ENCODE measurements around the gene UHRF1.
"Not testable (repeated sequence)": the region's sequence is repeated elsewhere in the genome, so short reads cannot be mapped to it uniquely, and the experiment has no call there.

UHRF1 gene

DNA sequence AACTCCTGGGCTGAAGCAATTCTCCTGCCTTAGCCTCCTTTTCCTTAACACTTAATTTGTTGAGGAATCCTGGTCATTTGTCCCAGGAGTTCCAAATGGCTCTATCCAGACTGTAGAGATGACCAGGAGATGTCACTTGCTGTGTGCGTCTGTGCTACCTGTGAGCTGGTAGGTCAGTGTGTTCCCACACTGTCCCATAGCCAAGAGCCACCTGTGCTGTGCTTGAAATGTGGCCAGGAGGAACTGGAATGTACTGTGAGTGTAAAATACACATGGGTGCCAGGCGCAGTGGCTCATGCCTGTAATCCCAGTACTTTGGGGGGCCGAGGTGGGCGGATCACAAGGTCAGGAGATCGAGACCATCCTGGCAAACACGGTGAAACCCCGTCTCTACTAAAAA is 30.2 kb downstream of the UHRF1 start:
- H3K27me3 Mint-ChIP-seq, result no peaks in the 10 kb centered on the region
- H3K27ac Mint-ChIP-seq, result no peak overlapping the region
- no peaks in the 10 kb centered on the region for H3K9me3 Mint-ChIP-seq
- H3K4me3 Mint-ChIP-seq, result no peak overlapping the region
- H3K36me3 Mint-ChIP-seq (ENCODE audit: low read depth), result peaks cover 67% of the 10 kb centered on the region
- H3K4me1 Mint-ChIP-seq (ENCODE audit: low read depth), result peaks cover 3% of the 10 kb centered on the region

DNA sequence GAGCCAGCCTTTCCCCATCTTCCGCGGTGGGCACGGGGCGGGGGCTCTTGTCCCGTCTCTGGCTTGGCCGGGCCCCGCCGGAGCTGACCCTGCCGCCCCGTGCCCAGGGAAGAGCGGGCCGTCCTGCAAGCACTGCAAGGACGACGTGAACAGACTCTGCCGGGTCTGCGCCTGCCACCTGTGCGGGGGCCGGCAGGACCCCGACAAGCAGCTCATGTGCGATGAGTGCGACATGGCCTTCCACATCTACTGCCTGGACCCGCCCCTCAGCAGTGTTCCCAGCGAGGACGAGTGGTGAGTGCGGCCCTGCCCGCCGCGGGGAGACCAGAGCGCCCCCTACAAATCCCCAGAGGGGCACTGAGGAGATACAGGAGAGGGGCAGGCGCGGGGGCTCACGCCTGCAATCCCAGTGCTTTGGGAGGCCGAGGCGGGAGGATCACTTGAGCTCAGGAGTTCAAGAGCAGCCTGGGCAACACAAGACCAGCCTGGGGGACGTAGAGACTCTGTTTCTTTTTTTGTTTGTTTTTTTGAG is 32.4 kb downstream of the UHRF1 start:
- H3K4me3 Mint-ChIP-seq; H3K27me3 Mint-ChIP-seq; H3K27ac Mint-ChIP-seq; H3K4me1 Mint-ChIP-seq (ENCODE audit: low read depth); H3K9me3 Mint-ChIP-seq: not testable (repeated sequence)
- peaks cover 65% of the 10 kb centered on the region for H3K36me3 Mint-ChIP-seq (ENCODE audit: low read depth)

DNA sequence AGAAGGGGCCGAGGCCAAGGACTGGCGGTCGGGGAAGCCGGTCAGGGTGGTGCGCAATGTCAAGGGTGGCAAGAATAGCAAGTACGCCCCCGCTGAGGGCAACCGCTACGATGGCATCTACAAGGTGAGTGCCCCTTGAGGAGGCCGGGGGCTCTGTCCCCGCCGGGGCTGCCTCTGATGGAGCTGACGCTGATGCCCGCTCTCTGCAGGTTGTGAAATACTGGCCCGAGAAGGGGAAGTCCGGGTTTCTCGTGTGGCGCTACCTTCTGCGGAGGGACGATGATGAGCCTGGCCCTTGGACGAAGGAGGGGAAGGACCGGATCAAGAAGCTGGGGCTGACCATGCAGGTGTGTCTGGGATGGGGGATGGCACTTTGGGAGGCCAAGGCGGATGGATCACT is 41.3 kb downstream of the UHRF1 start:
- not testable (repeated sequence) for H3K9me3 Mint-ChIP-seq
- peaks cover 73% of the 10 kb centered on the region for H3K36me3 Mint-ChIP-seq (ENCODE audit: low read depth)

DNA sequence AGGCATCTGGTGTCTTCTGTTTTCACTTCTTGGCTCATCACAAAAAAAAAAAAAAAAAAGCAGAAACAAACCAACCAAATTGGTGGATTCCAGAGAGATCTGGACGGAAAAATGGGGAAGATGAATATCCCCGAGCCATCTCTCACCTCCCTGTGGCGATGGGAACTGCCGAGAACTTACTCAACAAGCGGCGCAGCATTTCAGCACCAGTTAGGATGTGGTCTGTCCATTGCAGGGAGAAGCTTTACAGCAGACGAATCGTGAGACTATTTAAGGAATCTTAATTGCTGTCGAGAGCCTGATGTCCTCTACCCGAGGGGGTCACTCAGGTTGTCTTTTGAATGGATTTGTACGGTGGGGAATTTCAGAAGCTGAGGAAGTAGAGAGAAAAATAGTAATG is 42.4 kb downstream of the UHRF1 start:
- no peak overlapping the region for H3K27ac Mint-ChIP-seq
- H3K9me3 Mint-ChIP-seq, result no peaks in the 10 kb centered on the region
- H3K36me3 Mint-ChIP-seq (ENCODE audit: low read depth), result peaks cover 70% of the 10 kb centered on the region
- no peaks in the 10 kb centered on the region for H3K27me3 Mint-ChIP-seq
- no peaks in the 10 kb centered on the region for H3K4me1 Mint-ChIP-seq (ENCODE audit: low read depth)
- no peak overlapping the region for H3K4me3 Mint-ChIP-seq

More for the DNA sequence above, 41.3 kb downstream of the UHRF1 start:
- H3K4me1 Mint-ChIP-seq (ENCODE audit: low read depth); H3K27me3 Mint-ChIP-seq; H3K4me3 Mint-ChIP-seq; H3K27ac Mint-ChIP-seq: not testable (repeated sequence)

DNA sequence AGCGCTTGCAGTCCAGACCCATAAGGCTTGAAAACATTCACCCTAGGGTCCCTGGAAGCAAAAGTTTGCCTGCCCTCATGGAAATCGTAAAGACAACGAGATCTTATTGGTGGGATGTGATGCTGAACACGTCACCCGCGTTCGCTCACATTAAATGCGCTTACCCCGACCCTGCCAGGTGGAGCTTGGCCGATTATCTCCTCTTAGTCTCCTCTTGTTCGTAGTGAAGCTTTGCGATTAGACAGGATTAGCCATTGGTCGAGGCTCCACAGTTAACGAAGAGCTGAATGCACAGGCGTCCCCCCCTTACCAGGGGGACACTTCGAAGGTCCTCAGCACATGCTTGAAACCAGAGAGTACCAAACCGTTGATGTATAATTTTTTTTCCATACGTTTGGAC is 43.6 kb downstream of the UHRF1 start:
- H3K27ac Mint-ChIP-seq, result no peak overlapping the region
- H3K9me3 Mint-ChIP-seq, result no peaks in the 10 kb centered on the region
- H3K36me3 Mint-ChIP-seq (ENCODE audit: low read depth), result peaks cover 65% of the 10 kb centered on the region
- no peaks in the 10 kb centered on the region for H3K27me3 Mint-ChIP-seq
- H3K4me1 Mint-ChIP-seq (ENCODE audit: low read depth), result no peaks in the 10 kb centered on the region
- no peak overlapping the region for H3K4me3 Mint-ChIP-seq

DNA sequence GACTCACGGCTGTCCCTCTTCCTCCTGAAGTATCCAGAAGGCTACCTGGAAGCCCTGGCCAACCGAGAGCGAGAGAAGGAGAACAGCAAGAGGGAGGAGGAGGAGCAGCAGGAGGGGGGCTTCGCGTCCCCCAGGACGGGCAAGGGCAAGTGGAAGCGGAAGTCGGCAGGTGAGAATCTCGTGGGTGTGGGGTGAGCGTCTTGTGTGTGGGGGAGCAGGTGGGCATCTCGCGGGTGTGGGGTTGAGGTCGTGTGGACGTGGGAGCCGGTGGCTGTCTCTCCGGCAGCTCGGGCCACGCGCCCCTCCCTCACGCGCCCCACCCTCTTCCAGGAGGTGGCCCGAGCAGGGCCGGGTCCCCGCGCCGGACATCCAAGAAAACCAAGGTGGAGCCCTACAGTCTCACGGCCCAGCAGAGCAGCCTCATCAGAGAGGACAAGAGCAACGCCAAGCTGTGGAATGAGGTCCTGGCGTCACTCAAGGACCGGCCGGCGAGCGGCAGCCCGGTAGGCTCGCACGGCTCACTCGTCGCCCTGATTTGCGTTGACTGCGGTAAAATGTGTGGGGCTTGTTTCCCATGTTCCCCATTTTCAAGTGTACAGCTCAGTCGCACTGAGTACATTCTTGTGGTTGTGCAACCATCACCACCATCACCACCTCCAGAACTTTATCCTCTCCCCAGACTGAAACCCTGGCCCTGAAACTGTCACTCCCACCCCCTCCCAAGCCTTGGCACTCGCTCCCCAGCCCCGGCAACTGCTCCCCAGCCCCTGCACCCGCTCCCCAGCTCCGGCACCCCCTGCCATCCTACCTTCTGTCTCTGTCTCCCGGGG is 45.2 kb downstream of the UHRF1 start:
- not testable (repeated sequence) for H3K27ac Mint-ChIP-seq

DNA sequence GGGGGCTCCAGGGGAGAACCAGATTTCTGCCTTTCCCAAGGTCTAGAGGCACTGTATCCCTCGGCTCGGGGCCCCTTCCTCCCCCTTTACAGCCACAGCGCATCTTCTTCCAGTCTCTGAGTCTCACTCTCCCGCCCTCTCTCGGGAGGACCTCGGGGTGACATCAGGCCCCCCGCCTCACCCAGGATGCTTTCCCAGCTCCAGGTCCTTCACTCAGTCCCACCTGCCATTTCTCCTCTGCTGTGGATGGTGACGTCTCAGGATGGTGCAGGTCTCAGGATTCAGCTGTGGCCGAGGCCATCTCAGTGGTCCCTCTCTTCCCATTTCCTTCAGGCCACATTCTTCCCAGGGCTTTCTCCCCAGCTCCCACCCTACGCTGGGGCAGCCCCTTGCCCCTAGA is 46.0 kb downstream of the UHRF1 start:
- Mint-ChIP-seq H3K9me3 (no peaks in the 10 kb centered on the region), H3K27me3 (no peaks in the 10 kb centered on the region), H3K4me1 (ENCODE audit: low read depth) (no peaks in the 10 kb centered on the region), H3K36me3 (ENCODE audit: low read depth) (peaks cover 58% of the 10 kb centered on the region), H3K27ac (no peak overlapping the region), H3K4me3 (no peak overlapping the region)

More for the DNA sequence above, 45.2 kb downstream of the UHRF1 start:
- H3K27me3 Mint-ChIP-seq; H3K9me3 Mint-ChIP-seq; H3K4me3 Mint-ChIP-seq; H3K4me1 Mint-ChIP-seq (ENCODE audit: low read depth): not testable (repeated sequence)
- peaks cover 55% of the 10 kb centered on the region for H3K36me3 Mint-ChIP-seq (ENCODE audit: low read depth)

DNA sequence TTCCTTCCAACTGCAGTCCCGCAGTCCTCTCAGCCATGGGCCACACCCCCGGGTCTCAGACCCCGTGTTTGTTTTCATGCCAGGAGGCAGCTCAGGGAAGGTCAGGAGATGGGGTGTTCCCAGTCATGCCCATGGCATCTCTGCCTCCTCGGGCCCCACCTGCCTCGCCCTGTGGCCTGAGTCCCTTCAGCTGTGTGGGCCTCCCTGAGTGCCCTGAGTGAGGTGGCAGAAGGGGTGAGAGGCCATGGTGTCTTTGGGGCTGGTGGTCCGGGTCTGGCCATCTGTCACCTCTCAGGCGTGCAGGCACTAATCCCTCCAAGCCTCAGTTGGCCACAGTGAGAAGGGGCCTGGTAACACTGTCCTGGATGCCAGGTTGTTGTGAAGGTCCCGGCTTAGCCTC is 48.7 kb downstream of the UHRF1 start:
- H3K27ac Mint-ChIP-seq, result no peak overlapping the region
- H3K27me3 Mint-ChIP-seq, result no peaks in the 10 kb centered on the region
- no peak overlapping the region for H3K4me3 Mint-ChIP-seq
- peaks cover 56% of the 10 kb centered on the region for H3K36me3 Mint-ChIP-seq (ENCODE audit: low read depth)
- no peaks in the 10 kb centered on the region for H3K9me3 Mint-ChIP-seq
- H3K4me1 Mint-ChIP-seq (ENCODE audit: low read depth), result no peaks in the 10 kb centered on the region

DNA sequence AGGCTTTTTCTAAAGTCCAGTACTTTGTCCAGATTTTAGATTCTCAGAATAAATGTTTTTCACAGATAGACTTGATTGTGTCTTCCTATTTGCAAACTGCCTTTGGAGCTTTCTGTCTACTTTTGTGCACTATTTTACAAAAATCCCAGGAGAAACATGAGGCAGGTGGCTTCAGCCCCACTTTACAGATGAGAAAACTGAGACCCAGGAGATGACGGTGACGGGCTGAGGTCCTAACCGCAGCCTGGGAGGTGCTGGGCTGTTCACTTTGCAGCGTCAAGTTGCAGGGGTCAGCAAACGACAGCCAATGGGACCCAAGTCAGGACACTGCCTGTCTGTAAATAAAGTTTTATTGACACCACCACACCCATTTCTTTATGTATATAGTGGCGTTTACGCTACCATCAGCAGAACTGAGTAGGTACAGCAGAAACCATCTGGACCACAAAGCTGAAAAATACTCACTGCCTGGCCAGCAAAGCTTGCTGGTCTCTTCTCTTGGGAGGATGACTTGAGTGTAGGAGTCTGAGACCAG is 52.9 kb downstream of the UHRF1 start:
- Mint-ChIP-seq H3K27ac (no peak overlapping the region), H3K4me3 (no peak overlapping the region), H3K27me3 (no peaks in the 10 kb centered on the region), H3K36me3 (ENCODE audit: low read depth) (peaks cover 42% of the 10 kb centered on the region), H3K9me3 (no peaks in the 10 kb centered on the region), H3K4me1 (ENCODE audit: low read depth) (peaks cover 2% of the 10 kb centered on the region)

DNA sequence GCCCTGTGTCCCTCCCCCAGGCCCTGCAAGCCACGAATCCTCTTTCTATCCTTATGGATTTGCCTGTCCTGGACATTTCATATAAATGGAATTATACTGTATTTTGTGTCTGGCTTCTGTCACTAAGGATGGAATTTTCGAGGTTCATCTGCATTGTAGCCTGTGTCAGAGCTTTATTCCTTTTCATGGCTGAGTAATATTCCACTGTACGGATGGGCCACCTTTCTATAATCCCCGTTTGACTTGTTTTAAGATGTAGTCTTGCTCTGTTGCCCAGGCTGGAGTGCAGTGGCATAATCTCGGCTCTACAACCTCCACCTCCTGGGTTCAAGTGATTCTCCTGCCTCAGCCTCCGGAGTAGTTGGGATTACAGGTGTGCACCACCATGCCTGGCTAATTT is 55.8 kb downstream of the UHRF1 start:
- Mint-ChIP-seq H3K36me3 (ENCODE audit: low read depth) (peaks cover 34% of the 10 kb centered on the region), H3K27me3 (no peaks in the 10 kb centered on the region), H3K4me1 (ENCODE audit: low read depth) (peaks cover 16% of the 10 kb centered on the region), H3K4me3 (no peak overlapping the region), H3K27ac (no peak overlapping the region), H3K9me3 (no peaks in the 10 kb centered on the region)

DNA sequence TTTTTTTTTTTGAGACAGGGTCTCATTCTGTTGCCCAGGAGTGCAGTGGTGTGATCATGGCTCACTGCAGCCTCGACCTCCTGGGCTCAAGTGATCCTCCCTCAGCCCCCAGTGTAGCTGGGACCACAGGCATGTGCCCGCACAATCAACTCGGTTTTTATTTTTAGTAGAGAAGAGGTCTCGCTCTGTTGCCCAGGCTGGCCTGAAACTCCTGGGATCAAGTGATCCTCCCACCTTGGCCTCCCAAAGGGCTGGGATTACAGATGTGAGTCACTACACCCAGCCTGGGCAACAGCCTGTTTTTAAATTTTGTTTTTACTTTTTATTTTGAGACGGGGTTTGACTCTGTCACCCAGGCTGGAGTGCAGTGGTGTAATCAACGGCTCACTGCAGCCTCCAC is 57.3 kb downstream of the UHRF1 start:
- peaks cover 31% of the 10 kb centered on the region for H3K36me3 Mint-ChIP-seq (ENCODE audit: low read depth)
- no peak overlapping the region for H3K27ac Mint-ChIP-seq
- H3K4me3 Mint-ChIP-seq, result no peak overlapping the region
- H3K9me3 Mint-ChIP-seq, result no peaks in the 10 kb centered on the region
- H3K27me3 Mint-ChIP-seq, result no peaks in the 10 kb centered on the region
- peaks cover 32% of the 10 kb centered on the region for H3K4me1 Mint-ChIP-seq (ENCODE audit: low read depth)

DNA sequence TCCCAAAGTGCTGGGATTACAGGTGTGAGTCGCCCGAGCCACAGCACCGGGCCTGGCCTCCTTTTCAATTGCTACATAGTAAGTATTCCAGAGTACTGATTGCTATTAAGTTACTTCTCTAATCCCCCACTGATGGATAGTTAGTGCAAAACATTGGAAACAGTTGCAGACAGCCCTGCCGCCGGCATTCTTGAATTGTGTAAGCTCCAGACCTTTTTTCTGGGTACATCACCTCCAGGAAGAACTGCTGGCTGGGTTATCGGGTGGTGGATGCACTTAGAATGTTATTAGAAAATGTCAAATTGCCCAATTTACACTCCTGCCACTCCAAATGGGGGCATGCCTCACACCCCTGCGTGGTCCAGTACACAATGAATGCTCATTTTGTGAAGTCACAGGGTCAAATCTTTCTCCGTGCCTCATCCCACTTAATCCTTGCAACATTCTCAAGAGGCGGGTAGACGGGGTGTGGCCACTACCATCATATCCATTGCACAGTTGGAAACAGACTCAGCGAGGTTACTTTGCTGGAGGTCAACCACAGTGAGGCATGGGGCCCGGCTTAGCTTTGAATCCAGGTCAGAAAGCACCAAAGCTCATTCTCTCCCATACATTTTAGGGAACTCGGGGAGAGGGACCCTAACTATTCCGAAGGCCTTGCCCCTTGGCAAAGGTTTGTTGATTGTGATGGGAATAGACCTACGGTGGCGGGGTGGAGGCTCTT is 58.6 kb downstream of the UHRF1 start:
- Mint-ChIP-seq H3K4me3 (peak overlapping the region; percentile 72), H3K4me1 (ENCODE audit: low read depth) (peaks cover 32% of the 10 kb centered on the region), H3K27me3 (no peaks in the 10 kb centered on the region), H3K36me3 (ENCODE audit: low read depth) (peaks cover 20% of the 10 kb centered on the region), H3K9me3 (no peaks in the 10 kb centered on the region), H3K27ac (peak overlapping the region; percentile 91)

DNA sequence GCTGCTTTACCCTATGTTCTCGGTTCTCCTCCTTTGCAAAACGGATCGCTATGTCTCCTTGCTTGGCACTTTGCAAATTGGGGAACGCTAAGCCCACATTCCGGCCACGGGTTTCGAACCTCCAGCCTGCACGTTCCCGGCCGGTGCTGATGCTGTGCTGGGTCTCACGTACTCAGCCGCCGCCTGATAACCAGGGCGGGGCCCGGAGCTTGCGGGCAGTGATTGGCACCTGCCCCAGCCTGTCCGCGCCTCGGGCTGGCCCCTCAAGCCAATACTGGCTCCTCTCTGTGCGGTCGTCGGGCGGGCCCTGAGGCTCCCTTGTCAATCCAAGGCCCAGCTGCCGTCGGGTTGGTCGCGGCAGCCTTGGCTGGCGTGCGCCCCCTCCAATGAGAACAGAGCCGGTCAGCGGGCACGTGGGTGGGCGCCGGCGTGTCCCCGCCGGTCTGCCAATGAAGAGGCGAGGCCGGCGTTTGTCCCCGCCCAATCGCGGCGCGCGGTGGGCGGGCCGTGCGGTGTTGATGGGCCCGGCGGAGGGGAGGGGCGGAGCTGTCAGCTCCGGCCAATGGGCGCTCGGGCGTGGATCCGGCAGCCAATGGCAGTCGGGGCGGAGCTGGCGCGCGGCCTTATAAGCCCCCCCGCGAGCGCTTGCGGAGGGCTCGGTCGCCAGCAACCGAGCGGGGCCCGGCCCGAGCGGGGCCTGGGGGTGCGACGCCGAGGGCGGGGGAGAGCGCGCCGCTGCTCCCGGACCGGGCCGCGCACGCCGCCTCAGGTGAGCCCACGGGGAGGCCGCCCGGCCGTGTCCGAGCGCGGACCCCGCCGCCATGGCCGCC is 59.4 kb downstream of the UHRF1 start, which contains the start of gene KDM4B:
TSS of gene KDM4B (plus strand) at position 652 of the 830 bp plus-strand sequence. CDS start 63,778 bp downstream, outside the sequence.
- no peaks in the 10 kb centered on the region for H3K27me3 Mint-ChIP-seq

DNA sequence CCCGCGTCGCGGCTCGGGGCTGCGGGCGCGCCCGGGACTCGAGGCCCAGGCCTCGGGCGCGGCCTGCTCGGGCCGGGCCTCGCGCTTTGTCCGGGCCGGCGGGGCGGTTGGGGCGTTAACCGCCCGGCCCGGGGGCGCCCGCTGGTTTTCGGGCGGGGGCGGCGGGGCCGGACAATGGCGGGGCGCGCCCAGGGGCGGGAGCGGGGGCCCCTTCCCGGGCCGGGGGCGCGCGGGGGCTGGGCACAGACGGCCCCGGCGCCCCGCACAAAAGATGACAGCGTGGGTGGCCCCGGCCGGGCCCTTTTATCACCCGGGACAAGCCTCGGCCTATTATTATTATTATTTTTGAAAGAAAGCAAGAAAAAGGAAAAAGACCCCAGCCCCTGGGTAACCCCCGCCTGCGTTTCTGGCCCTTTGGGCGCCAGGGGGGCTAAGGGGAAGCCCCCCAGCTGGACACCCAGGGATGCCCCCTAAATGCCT is 60.0 kb downstream of the UHRF1 start:
- peak overlapping the region; percentile 90 for H3K4me3 Mint-ChIP-seq
- no peaks in the 10 kb centered on the region for H3K27me3 Mint-ChIP-seq
- H3K36me3 Mint-ChIP-seq (ENCODE audit: low read depth), result peaks cover 12% of the 10 kb centered on the region
- H3K4me1 Mint-ChIP-seq (ENCODE audit: low read depth), result peaks cover 32% of the 10 kb centered on the region
- no peaks in the 10 kb centered on the region for H3K9me3 Mint-ChIP-seq
- peak overlapping the region; percentile 88 for H3K27ac Mint-ChIP-seq

More for the DNA sequence above, 59.4 kb downstream of the UHRF1 start, which contains the start of gene KDM4B:
- peak within 1 kb of the TSS; percentile 91 for H3K27ac Mint-ChIP-seq
- peak within 1 kb of the TSS; percentile 90 for H3K4me3 Mint-ChIP-seq
- H3K36me3 Mint-ChIP-seq (ENCODE audit: low read depth), result peaks cover 14% of the 10 kb centered on the region
- H3K4me1 Mint-ChIP-seq (ENCODE audit: low read depth), result peaks cover 32% of the 10 kb centered on the region
- H3K9me3 Mint-ChIP-seq, result no peaks in the 10 kb centered on the region

Measured in stimulated activated naive CD8-positive, alpha-beta T cell treated with anti-CD3 and anti-CD28 coated beads, Interleukin-15, Interleukin-2, amounts not matched to agents 100 ng/mL and 50 ng/mL, for 24 hours (primary cell).